RWPE1 (cell line): Measurements from ENCODE around the gene GCDH.
A peak's percentile ranks its signal among the peaks of the same experiment; 100 is the strongest.

ENCODE experiments used
- CTCF ChIA-PET: fragments of 350-600 bp; sonication (Branson Sonifier 250); formaldehyde crosslinking; extraction: SDS; loops from one replicate; lab custom pipeline; 2021; lab: Yijun Ruan, JAX
- POLR2A ChIA-PET: fragments of 400-600 bp; formaldehyde crosslinking; extraction: SDS; loops from one replicate; lab custom pipeline; 2020; ENCODE audit warnings: antibody characterized with exemption; ENCODE audit not compliant: low non-redundant PET; lab: Yijun Ruan, JAX
- DNase-seq: peaks from one replicate; pipeline ENCODE4 v3.0.0; 2012; ENCODE audit warnings: low spot score
- H3K27ac ChIP-seq: fragments of 450-650 bp; 2 replicates; pipeline ENCODE4 v1.5.1; 2017
- CTCF ChIP-seq: fragments of 450-650 bp; conservative IDR thresholded peaks from 2 replicates; pipeline ENCODE4 v1.5.1; 2017; ENCODE audit warnings: low read depth, mild to moderate bottlenecking

The GCDH gene

DNA sequence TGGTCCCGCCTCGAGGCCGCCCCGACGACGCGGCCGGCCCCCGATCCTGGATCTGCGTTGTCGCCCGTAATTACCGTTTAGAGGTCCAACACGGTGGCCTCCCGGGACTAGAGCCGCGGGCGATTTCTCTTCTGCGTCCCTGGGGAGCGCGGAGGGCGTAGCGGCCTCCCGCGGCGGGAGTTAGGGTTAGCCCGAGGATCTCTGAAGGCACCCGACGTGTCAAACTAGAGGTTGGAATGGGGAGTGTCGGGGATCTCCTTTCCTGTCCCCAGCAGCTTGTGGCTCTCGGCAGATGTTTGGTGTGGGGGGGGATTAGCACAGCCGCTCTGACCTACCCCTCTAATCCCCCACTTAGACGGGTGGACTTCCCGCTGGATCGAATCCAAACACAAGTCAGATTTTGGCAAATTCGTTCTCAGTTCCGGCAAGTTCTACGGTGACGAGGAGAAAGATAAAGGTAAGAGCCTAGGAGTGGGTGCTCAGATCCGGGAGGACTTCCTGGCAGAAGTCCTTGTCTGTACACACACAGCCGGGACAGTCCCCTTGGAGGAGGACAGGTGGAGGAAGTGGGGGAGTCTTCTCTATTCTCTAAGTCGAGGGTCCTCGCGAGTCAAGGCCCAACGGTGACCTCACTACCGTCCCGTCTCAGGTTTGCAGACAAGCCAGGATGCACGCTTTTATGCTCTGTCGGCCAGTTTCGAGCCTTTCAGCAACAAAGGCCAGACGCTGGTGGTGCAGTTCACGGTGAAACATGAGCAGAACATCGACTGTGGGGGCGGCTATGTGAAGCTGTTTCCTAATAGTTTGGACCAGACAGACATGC lies 48.0 kb downstream of the GCDH start:
- ChIA-PET CTCF (no interaction called here), POLR2A (no interaction called here)
- DNase-seq = no peak

DNA sequence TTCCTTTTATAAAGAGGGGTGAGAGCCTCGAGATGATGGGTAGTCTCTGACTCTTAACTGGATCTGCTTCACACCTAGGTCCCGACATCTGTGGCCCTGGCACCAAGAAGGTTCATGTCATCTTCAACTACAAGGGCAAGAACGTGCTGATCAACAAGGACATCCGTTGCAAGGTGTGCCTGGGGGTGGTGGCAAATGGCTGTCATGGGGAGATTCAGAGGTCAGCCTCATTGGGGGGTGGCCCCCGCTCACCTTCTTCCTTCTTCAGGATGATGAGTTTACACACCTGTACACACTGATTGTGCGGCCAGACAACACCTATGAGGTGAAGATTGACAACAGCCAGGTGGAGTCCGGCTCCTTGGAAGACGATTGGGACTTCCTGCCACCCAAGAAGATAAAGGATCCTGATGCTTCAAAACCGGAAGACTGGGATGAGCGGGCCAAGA lies 49.0 kb downstream of the GCDH start:
- no peak for DNase-seq
- H3K27ac ChIP-seq = peak overlapping the region; percentile 96
- TF ChIP-seq CTCF = no peak
- ChIA-PET CTCF (no interaction called here), POLR2A (no interaction called here)

More for the DNA sequence above, 48.0 kb downstream of the GCDH start:
- TF ChIP-seq CTCF = no peak
- peak overlapping the region; percentile 87 for H3K27ac ChIP-seq

GRCh38 chr19:12940897-12941296 lies 49.9 kb downstream of the GCDH start:
- H3K27ac ChIP-seq = peak overlapping the region; percentile 96
- no peak for DNase-seq
- ChIA-PET POLR2A (no interaction called here), CTCF (no interaction called here)
- TF ChIP-seq CTCF = no peak

- peak overlapping the region; percentile 96 for H3K27ac ChIP-seq
- no peak for DNase-seq
- no peak for TF ChIP-seq CTCF
- ChIA-PET POLR2A (interaction anchor here (0.6 kb wide), 1 partner anchor 1373 kb away, joined by 8 read pairs; no protein-coding TSS in a partner anchor), CTCF (no interaction called here)
Observed at GRCh38 chr19:12943437-12944044, 52.6 kb downstream of the GCDH start.

DNA sequence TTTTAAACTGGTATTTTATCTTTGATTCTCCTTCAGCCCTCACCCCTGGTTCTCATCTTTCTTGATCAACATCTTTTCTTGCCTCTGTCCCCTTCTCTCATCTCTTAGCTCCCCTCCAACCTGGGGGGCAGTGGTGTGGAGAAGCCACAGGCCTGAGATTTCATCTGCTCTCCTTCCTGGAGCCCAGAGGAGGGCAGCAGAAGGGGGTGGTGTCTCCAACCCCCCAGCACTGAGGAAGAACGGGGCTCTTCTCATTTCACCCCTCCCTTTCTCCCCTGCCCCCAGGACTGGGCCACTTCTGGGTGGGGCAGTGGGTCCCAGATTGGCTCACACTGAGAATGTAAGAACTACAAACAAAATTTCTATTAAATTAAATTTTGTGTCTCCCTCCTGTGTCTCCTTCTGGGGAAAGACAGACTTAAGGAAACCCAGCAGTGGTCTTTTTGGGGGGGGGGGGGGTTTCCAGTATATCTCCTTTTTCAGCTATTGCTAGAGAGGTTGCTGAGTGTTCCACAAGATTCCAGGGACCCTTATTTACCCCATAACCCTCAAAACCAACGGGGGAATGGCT lies 53.2 kb downstream of the GCDH start:
- peak overlapping the region; percentile 96 for H3K27ac ChIP-seq
- POLR2A ChIA-PET = no interaction called here
- TF ChIP-seq CTCF = no peak
- DNase-seq = no peak
- CTCF ChIA-PET = no interaction called here

DNA sequence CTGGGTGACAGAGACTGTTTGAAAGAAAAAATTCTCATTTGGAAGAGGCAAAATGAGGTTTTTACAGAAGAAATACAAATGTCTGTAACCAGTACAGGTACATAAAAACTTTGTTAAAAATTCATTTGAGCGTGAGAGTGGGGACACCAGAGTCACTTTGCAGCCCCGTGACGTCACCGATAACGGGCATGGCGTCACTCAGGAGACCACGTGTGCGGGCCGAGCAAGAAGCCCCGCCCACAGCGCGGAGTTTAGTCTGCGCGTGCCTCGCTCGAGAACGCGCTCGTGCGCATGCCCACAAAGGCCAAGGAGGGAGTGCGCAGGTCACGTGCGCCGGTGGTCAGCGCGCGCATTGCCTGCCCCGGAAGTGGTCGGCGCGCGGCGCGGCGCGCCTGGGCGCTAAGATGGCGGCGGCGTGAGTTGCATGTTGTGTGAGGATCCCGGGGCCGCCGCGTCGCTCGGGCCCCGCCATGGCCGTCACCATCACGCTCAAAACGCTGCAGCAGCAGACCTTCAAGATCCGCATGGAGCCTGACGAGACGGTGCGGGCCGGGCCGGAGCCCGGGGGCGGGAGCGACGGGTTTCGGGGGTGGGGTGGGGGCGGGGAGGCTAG lies 54.6 kb downstream of the GCDH start, which contains the start of gene RAD23A:
RAD23A (plus strand) TSS at position 384 of the 613 bp plus-strand sequence; CDS start at position 471, 87 bp downstream.
- peak; percentile 96 for DNase-seq
- POLR2A ChIA-PET = no interaction called here
- TF ChIP-seq CTCF = no peak
- peak within 1 kb of the TSS; percentile 96 for H3K27ac ChIP-seq
- CTCF ChIA-PET = interaction anchor here (0.6 to 1.3 kb wide), 2 partner anchors 20 to 1346 kb away, joined by 3 to 4 read pairs; no protein-coding TSS in a partner anchor
